ENCODE data around the gene HYDIN.

Gene HYDIN

DNA sequence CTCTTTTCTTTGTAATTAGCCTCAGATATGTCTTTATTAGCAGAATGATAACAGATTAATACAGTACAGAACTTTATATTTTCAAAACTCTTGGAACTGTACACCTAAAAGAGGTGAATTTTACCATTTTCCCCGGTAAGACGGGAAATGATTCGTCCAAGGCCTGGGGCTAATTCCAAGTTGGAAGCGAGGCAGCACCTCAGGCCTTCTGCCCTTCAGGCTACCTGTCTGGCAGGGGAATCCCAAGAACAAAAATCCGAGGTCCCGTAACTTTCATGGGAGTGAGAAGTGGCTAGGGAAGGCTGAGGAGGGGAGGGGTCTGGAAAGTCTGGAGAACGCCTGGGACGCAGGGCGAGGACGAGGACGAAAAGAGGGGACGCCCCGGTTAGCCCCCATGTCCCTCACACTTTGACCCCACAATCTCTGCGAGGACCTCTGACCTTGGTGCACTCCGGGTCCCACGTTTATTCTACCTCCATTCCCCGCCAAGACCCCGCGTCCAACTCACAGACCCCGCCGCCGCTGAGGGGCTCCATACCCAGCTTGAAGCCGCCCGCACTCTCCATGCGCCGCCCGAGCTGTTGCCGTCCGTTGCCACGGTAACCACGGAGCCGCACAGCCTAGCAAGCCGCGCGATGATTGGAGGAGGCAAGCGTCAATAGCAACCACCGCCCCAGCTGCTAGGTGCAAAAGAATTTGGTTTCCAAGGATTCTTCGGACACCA, at the start of gene HYDIN:
Gene HYDIN, minus strand, starts transcription at position 601 of the 724 bp plus-strand sequence. CDS start 43,827 bp downstream, outside the sequence.
- DNase-seq = peak; percentile 37

GRCh38 chr16:71276589-71277334, 46.2 kb upstream of the HYDIN start:
- DNase-seq = no peak

DNA sequence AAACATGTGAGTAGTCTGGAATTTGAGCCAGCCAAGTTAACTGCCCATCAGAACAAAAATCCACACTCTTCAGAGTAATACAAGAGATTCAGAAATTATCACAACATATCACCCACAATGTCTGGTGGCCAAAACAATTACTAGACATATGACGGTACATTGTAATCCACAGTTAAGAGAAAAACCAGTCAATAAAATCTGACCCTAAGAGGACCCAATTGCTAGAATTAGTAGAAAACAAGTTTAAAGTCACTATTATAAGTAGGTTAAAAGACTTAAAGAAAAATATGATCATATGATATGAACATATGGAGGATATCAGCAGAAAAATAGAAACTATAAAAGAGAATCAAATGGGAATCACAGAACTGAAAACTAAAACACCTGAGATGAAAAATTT, 42.9 kb upstream of the HYDIN start:
- DNase-seq = no peak

DNA sequence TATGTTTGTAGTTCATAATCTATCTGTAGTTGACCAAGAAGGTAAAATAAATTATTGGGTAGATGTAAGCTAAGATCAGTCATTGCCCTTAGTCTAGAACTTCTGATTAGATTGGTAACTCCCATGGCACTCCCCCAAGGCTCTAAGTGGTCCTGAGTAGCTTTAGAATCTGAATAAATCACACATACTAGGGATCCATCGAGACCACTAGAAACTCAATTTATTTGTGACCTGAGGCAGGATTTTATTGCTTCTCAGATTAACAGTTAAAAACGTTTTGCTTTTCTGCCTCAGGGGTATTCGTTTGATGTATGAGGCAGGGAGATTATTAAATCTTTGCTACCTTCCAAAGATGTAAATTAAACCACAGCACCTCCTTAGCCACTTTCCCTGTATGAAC, 33.8 kb upstream of the HYDIN start:
- DNase-seq = no peak

GRCh38 chr16:71263582-71263981, 33.1 kb upstream of the HYDIN start:
- no peak for DNase-seq

GRCh38 chr16:71262391-71262790, 31.9 kb upstream of the HYDIN start:
- DNase-seq = no peak

DNA sequence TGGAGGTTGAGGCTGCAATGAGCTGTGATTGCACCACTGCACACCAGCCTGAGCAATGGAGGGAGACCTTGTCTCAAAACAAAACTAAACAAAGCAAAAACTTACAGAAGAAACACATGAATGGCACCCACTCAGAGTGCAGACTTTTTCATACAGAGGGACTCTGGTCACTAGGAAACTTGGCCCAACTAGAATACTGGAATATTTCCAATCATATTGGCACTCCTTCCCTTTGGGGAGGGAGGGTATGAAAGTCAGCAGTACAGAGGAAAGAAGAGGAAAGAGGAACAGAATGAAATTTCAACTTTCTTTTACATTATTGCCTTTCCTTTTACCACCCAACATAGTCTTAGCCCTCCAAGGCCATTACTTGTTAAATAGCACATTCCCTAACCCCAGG, 30.5 kb upstream of the HYDIN start:
- DNase-seq = no peak

- DNase-seq = no peak
These were observed 28.6 kb upstream of the HYDIN start for GRCh38 chr16:71259086-71259485.

- DNase-seq = no peak
These were observed 27.9 kb upstream of the HYDIN start for GRCh38 chr16:71258372-71258771.

- DNase-seq = no peak
These were observed 27.2 kb upstream of the HYDIN start for GRCh38 chr16:71257768-71258167.

DNA sequence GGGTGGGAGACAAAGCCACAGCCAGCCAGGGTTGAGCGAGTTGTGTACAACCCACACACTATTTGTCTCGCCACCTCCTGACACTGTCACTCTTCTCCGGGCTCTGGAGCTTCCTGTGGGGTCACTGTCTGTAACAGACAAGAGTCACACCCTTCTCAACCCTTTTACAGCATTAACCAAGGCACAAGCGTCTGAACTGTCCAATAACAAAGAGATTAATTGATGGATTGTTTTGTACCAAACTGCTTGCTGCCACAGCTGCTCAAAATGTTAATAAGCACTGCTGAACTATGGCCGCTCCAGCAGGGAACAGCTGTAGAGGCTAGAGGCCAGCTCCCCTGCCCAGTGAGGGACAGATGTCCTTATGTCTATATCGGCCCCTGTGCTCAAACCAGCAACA, 25.2 kb upstream of the HYDIN start:
- no peak for DNase-seq

- DNase-seq = no peak
These were observed 24.5 kb upstream of the HYDIN start for GRCh38 chr16:71254832-71255525.

DNA sequence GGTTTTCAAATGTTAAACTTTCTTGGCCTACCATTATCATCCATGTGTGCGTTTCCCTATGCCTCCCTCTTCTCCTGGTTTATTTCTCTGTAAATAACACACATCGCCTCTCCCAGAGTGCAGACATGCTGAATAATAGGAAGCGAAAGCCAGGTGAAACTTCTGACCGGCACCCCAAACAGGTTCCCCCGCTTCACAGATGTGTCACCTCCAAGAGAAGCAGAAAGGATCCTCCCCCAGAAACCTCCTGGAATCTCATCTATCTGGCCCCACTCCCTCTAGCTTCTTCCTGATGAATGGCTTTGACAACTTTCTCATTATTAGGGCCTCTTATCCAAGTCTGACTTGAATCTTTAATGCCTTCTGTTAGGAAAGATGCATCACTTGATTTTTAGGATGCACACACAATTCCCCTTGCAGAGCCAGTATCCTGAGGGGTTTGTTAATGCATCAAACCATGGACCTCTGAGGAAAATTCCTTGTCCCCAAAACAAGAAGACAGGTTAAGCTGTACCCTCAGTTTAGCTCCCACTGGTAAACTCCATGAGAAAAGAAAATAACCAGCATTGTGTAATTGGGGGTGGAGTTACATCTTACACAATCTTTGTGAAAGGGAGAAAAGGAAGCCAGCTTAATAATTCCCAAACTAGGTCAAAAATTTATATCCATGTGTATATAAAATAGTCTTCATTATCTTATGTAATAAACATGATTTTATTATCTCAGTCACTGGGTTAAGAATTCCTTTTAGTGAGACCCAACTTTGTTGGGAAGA, 20.1 kb upstream of the HYDIN start:
- no peak for DNase-seq

- no peak for DNase-seq
These were observed 18.9 kb upstream of the HYDIN start for GRCh38 chr16:71249399-71249798.

- no peak for DNase-seq
These were observed 17.0 kb upstream of the HYDIN start for GRCh38 chr16:71247478-71247877.

DNA sequence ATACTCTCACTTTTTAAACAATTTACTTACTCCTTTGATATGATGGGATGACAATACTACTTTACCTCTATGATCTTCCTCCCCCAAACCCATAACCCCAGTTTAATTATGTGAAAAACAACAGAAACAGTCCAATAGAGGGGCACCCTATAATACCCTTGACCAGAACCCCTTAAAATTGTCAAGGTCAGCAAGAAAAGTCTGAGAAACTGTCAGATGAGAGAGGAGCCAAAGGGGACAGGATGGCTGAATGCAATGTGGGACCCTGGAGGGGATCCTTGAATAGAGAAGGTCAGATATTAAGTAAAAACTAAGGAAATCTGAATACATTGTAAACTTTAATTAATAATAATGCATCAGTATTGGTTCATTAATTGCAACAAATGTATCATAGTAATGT, 15.8 kb upstream of the HYDIN start:
- DNase-seq = no peak

DNA sequence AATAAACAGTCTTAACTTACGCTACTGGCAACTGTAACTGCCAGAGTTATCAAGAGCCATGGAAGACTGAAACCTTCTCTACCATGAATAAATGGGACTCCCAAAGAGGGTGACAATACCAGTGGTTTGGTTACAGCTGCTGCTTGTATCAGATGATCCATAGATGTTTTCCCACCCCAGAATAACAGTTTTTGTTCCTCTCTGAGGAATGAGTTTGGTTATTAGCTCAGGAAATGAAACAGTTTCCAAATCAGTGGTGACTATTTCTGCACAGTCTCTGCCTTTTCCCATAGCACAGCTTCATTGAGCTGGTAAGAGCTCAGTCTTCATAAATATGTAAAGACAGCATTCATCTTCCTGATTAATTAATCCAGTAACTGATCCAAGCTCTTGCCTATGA, 14.0 kb upstream of the HYDIN start:
- DNase-seq = no peak

- DNase-seq = no peak
These were observed 12.1 kb upstream of the HYDIN start for GRCh38 chr16:71242601-71243000.

- DNase-seq = no peak
These were observed 11.5 kb upstream of the HYDIN start for GRCh38 chr16:71242036-71242435.

DNA sequence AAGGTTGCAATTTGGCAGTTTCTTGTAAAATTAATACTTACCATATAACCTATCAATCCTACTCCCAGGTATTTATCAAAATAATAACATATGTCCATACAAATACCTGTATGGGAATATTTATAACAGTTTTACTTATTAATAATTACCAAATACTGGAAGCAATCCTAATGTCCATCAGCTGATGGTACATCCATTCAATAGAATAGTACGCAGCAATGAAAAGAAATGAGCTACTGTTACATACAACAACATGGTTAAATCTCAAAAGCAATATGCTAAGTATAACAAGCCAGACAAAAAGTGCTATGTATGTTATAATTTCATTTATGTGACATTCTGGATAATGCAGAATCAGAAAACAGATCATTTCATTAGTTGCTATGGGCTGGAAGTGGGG, 1.2 kb downstream of the HYDIN start:
- no peak for DNase-seq

DNA sequence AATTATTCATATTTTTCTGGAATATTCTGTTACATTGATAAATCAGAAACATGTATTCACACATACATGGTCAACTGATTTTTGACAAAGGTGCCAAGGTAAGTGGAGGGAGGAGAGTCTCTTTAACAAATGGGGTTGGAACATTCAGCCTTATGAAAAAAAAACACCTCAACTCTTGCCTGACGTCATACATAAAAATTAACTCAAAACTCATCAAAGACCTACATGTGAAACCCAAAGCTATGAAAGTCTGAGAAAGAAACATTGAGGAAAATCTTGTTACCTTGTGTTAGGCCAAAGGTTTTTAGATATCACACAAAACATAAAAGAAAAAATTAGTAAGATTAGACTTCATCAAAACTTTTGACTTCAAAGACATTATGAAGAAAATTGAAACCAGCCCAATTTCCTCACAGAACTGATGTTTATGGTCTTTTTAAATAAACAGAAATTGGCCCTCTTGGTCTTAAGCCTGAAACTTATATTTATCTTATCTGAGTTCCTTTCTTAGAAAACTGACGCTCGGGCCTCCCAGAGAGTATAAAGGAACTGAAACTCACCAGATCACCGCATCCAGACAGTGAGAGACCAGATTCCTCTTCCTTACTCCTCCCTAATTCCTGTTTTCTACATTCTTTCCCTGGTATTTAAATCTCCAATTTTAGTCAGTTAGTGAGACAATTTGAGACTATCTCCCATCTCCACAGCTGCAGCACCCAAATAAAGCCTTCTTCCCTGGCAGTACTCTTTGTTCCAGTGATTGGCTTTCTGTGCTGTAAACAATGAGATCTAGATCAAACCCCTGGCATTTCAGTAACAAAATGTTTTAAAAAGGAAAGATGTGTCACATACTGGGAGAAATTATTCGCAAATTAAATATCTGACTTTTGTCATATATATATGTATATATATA, 4.0 kb downstream of the HYDIN start:
- no peak for DNase-seq

GRCh38 chr16:71225145-71225544, 5.4 kb downstream of the HYDIN start:
- DNase-seq = no peak
